GM12878 (cell line): ENCODE measurements around the gene WDR53. TPM values are rescaled to one million over a fixed set of nuclear protein-coding genes. Genes with fewer than 3 reads are reported as not detected.

Source experiments
- ATAC-seq: fragments of 200-7000 bp; cut with Tn5 transposase; 3 replicates; pipeline ENCODE4 v1.9.1; 2020; ENCODE audit warnings: mild to moderate bottlenecking, moderate library complexity
- BruUV-seq: library from RNA; stranded (reverse); fragments of 400-500 nt; replicated peaks from 2 replicates; lab custom pipeline; 2021; lab: Mats Ljungman, UMichigan
- CTCF ChIA-PET: fragments of 300-600 bp; sonication (Branson Sonifier 250); formaldehyde crosslinking; extraction: SDS; loops from one replicate; lab custom pipeline; 2021; ENCODE audit warnings: inconsistent platforms; lab: Yijun Ruan, JAX
- POLR2A ChIA-PET: fragments of 350-600 bp; formaldehyde crosslinking; extraction: SDS; loops from one replicate; lab custom pipeline; 2021; ENCODE audit warnings: inconsistent platforms; lab: Charles Lee
- RAD21 ChIA-PET: fragments of 300-600 bp; sonication (Branson Sonifier 250); formaldehyde crosslinking; loops from one replicate; lab custom pipeline; 2023; ENCODE audit warnings: antibody characterized with exemption; ENCODE audit not compliant: unreplicated experiment; lab: Charles Lee
- SMC1A ChIA-PET: fragments of 300-600 bp; sonication (Branson Sonifier 250); formaldehyde crosslinking; loops from one replicate; lab custom pipeline; 2023; ENCODE audit not compliant: unreplicated experiment, uncharacterized antibody; lab: Charles Lee
- DNase-seq: peaks from one replicate; pipeline ENCODE4 v3.0.0-alpha.2; 2011; ENCODE audit warnings: low read depth, low spot score
- FAIRE-seq: peaks from 3 replicates; lab custom pipeline; 2011; peaks lifted over from hg19 to GRCh38; lab: Jason Lieb, UNC
- H2AFZ ChIP-seq: 2 replicates; pipeline ENCODE4 v1.6.0; 2011; ENCODE audit warnings: low read depth, low read length, control low read depth; ENCODE audit not compliant: control insufficient read depth
- H3K27ac ChIP-seq: 2 replicates; pipeline ENCODE4 v1.5.1; 2011; ENCODE audit warnings: control low read depth; ENCODE audit not compliant: control insufficient read depth, insufficient read depth
- H3K27me3 ChIP-seq, 2 experiments: replicated peaks in 1 of 2; 2 replicates each; pipeline versions ENCODE4 v1.6.0 to v1.6.1; 2011; ENCODE audit warnings: low read length in 1 of 2; ENCODE audit not compliant: control insufficient read depth in 2 of 2, insufficient read depth in 2 of 2
- H3K36me3 ChIP-seq, 2 experiments: 2 replicates each; pipeline ENCODE4 v1.5.1; 2011; ENCODE audit warnings: low read length in 1 of 2; ENCODE audit not compliant: control insufficient read depth in 2 of 2, insufficient read depth in 2 of 2
- H3K4me1 ChIP-seq: 2 replicates; pipeline ENCODE4 v1.6.1; 2011; ENCODE audit warnings: mild to moderate bottlenecking, low read length, moderate library complexity, mixed read lengths; ENCODE audit not compliant: control insufficient read depth, insufficient read depth
- H3K4me2 ChIP-seq: 2 replicates; pipeline ENCODE4 v1.6.0; 2011; ENCODE audit warnings: control low read depth; ENCODE audit not compliant: control insufficient read depth, insufficient read depth
- H3K4me3 ChIP-seq: fragments of 200-600 bp; sonication (generic); 2 replicates; pipeline ENCODE4 v1.5.1; 2016
- H3K79me2 ChIP-seq: 2 replicates; pipeline ENCODE4 v1.6.0; 2011; ENCODE audit warnings: low read length; ENCODE audit not compliant: control insufficient read depth, insufficient read depth
- H3K9ac ChIP-seq: 2 replicates; pipeline ENCODE4 v1.8.0; 2011; ENCODE audit warnings: low read length, control low read depth, mixed read lengths; ENCODE audit not compliant: control insufficient read depth, insufficient read depth
- H3K9me3 ChIP-seq: replicated peaks from 3 replicates; pipeline ENCODE4 v1.5.1; 2011; ENCODE audit warnings: mild to moderate bottlenecking, low read length; ENCODE audit not compliant: control insufficient read depth, insufficient read depth
- H4K20me1 ChIP-seq: 2 replicates; pipeline ENCODE4 v1.6.0; 2011; ENCODE audit not compliant: control insufficient read depth, insufficient read depth
- BMI1 ChIP-seq: fragments of 450-650 bp; IDR thresholded peaks from 2 replicates; pipeline ENCODE4 v1.6.1; 2016; ENCODE audit warnings: mild to moderate bottlenecking, moderate library complexity, borderline replicate concordance
- IRF4 ChIP-seq: IDR thresholded peaks from 2 replicates; pipeline ENCODE4 v1.6.1; 2011; ENCODE audit warnings: low read depth, low read length
- KDM1A ChIP-seq: fragments of 200-600 bp; sonication (generic); IDR thresholded peaks from 2 replicates; pipeline ENCODE4 v1.6.1; 2016; ENCODE audit warnings: borderline replicate concordance
- KLF5 ChIP-seq: fragments of 450-650 bp; IDR thresholded peaks from 2 replicates; pipeline ENCODE4 v1.6.1; 2014; ENCODE audit warnings: mild to moderate bottlenecking; ENCODE audit not compliant: partially characterized antibody
- MEF2A ChIP-seq: IDR thresholded peaks from 2 replicates; pipeline ENCODE4 v1.6.1; 2011; ENCODE audit warnings: low read depth, mild to moderate bottlenecking, low read length, moderate library complexity; ENCODE audit not compliant: insufficient read depth
- MYB ChIP-seq: fragments of 150-350 bp; IDR thresholded peaks from 2 replicates; pipeline ENCODE4 v1.6.1; 2014; ENCODE audit warnings: mild to moderate bottlenecking, low read depth, low read length, borderline replicate concordance
- NFYB ChIP-seq: IDR thresholded peaks from 2 replicates; pipeline ENCODE4 v1.6.1; 2011; ENCODE audit warnings: low read depth, mild to moderate bottlenecking, low read length, improper control_type of control experiment, moderate library complexity; ENCODE audit not compliant: insufficient read depth
- PML ChIP-seq: IDR thresholded peaks from 2 replicates; pipeline ENCODE4 v1.6.1; 2012; ENCODE audit warnings: low read length, inconsistent platforms
- RCOR1 ChIP-seq: conservative IDR thresholded peaks from 2 replicates; pipeline ENCODE4 v1.6.1; 2012; ENCODE audit warnings: low read depth, low read length, improper control_type of control experiment
- SMARCA5 ChIP-seq: fragments of 450-650 bp; IDR thresholded peaks from 2 replicates; pipeline ENCODE4 v1.6.1; 2017; ENCODE audit warnings: mild to moderate bottlenecking
- YBX1 ChIP-seq: fragments of 450-650 bp; IDR thresholded peaks from 2 replicates; pipeline ENCODE4 v1.6.1; 2016; ENCODE audit warnings: antibody characterized with exemption
- ZNF274 ChIP-seq: IDR thresholded peaks from one replicate; pipeline ENCODE4 v1.8.0; 2011; ENCODE audit not compliant: insufficient read length, insufficient read depth
- WGBS: methylation state at CpG from one replicate; pipeline ENCODE4 v1.1.6; 2016; ENCODE audit warnings: low lambda C conversion rate; ENCODE audit not compliant: insufficient replicate concordance, insufficient coverage; ENCODE audit errors: missing lambda C conversion rate; 5-methylcytosine and 5-hydroxymethylcytosine counted together
- in situ Hi-C: fragments of 300-500 bp; cut with MboI; formaldehyde crosslinking; loops from 9 replicates; pipeline ENCODE4 v1.14.3; 2018; ENCODE audit warnings: mixed read lengths
- intact Hi-C: fragments of 100-400 bp; cut with micrococcal nuclease; formaldehyde crosslinking; loops from one replicate; pipeline ENCODE4 v1.14.2; 2022; ENCODE audit not compliant: unreplicated experiment
- polyA plus RNA-seq, 11 experiments: library from polyadenylated mRNA; depleted of rRNA in 4 of 11; unstranded in 6 of 11; stranded (reverse) in 5 of 11; fragments of >200 nt; fragmentation: Nextera tagmentation in 4 of 11; fragmentation: Illumina TruSeq in 1 of 11; extraction: Ambion mirVana in 4 of 11; extraction: Trizol in 1 of 11; gene quantifications; 1 replicate in 1 of 11; 2 replicates in 10 of 11; pipeline versions ENCODE4 v1.2.1 to v1.2.3, GENCODE V29; 2011 to 2016; ENCODE audit warnings: inconsistent platforms in 2 of 11, missing spikeins in 2 of 11, low read depth in 1 of 11
- total RNA-seq, 4 experiments: library from RNA; depleted of rRNA in 3 of 4; stranded (reverse); fragments of >200 nt in 3 of 4; fragmentation: Illumina TruSeq in 1 of 4; extraction: Trizol in 1 of 4; gene quantifications; 2 replicates each; pipeline versions ENCODE4 v1.2.1 to v1.2.3, GENCODE V29; 2013 to 2021
- TF ChIP-seq, protein P1 (sequence below), 3 experiments: IDR thresholded peaks in 2 of 3; conservative IDR thresholded peaks in 1 of 3; 2 replicates each; pipeline ENCODE4 v1.5.1; 2011; ENCODE audit warnings: low read depth in 3 of 3, low read length in 3 of 3, mild to moderate bottlenecking in 3 of 3, control low read depth in 2 of 3, moderate library complexity in 2 of 3, inconsistent platforms in 1 of 3, mixed read lengths in 1 of 3; ENCODE audit not compliant: control insufficient read depth in 2 of 3, insufficient read depth in 1 of 3; ENCODE audit errors: extremely low read depth in 1 of 3

Gene WDR53
- total and polyA plus RNA-seq, 10 of the 15 experiments (the other 5 are each of a cell fraction or from before 2014, with no cell fraction given), result 7.7 to 20.3 (median 15.7) TPM

DNA sequence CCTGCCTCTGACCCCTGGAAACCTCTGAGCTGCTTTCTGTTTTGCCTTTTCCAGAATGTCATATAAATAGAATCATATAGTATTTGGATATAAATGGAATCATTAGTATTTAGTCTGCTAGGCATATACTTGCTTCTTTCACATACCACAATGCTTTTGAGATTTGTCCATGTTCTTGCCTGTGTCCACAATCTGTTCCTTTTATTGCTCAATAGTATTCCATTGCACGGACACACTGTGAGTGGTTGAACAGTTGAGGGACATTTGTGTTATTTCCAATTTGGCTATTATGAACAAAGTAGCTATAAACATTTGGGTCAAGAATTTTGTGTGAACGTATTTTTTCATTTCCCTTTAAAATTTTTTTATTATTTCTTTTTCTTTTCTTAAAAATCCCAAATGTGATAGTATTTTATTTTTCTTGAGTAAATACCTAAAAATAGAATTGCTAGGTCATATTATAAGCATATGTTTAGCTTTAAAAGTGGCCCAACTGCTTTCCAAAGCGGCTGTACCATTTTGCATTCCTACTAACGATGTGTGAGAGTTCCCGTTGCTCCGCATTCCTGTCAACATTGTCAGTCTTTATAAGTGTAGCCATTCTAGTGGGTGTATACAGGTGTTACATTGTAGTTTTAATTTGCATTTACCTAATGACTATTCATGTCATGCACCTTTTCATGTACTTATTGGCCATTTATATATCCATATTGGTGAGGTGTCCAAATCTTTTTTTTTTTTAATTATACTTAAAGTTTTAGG is 26.5 kb downstream of the WDR53 start:
- no peak for ATAC-seq
- CTCF ChIA-PET, result interaction anchor here (0.5 to 1.2 kb wide), 5 partner anchors 19 to 134 kb away, joined by 3 to 4 read pairs (median 4); no protein-coding TSS in a partner anchor
- no peak for DNase-seq
- in situ Hi-C loops (no loop called here), intact Hi-C loops (no loop called here)
- Histone ChIP-seq H3K27ac (no peak overlapping the region), H3K9me3 (no peaks in the 10 kb centered on the region), H3K36me3 (no peaks in the 10 kb centered on the region), H3K4me2 (no peak overlapping the region), H3K79me2 (no peaks in the 10 kb centered on the region), H4K20me1 (no peaks in the 10 kb centered on the region), H3K4me1 (no peaks in the 10 kb centered on the region), H2AFZ (no peak overlapping the region), H3K9ac (no peak overlapping the region), H3K27me3 (no peaks in the 10 kb centered on the region), H3K4me3 (no peak overlapping the region)
- SMC1A ChIA-PET, result interaction anchor here (0.6 to 1.3 kb wide), 2 partner anchors 14 to 208 kb away, joined by 3 to 5 read pairs; no protein-coding TSS in a partner anchor
- no peak for FAIRE-seq
- 88% methylated on average over 6 of the region's 6 CpGs for WGBS
- TF ChIP-seq MYB, result no peak
- TF ChIP-seq ZNF274, result no peak
- no TSS peak for BruUV-seq
- POLR2A ChIA-PET, result interaction anchor here (0.7 kb wide), 1 partner anchor 578 kb away, joined by 3 read pairs; no protein-coding TSS in a partner anchor
- RAD21 ChIA-PET, result no interaction called here

DNA sequence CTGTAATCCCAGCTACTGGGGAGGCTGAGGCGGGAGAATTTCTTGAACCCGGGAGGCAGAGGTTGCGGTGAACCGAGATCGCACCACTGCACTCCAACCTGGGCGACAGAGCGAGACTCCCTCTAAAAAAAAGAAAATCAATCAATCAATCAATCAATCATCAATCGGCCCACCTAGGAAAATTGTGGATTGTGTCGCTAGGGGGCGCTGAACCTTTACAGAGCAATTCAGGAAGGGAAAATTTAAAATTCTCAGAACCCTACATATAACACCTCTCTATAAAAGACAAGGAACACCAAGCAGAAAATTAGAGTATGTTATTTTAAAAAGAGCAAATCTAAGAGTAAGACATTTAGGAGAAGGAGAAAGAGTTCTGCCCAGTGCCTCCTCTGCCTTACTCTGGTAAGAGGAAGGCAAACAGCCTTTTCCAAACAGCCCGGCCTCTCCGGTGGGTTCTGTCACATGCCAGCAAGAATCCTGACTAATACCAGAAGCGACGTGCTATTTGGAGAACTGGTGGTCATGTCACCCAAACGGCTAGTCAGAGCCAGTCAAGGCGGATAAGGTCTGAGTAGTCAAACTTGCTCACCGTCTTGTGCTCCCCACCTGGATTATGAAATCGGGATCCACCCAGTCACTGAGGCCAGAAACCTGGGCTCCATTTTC is 30.9 kb downstream of the WDR53 start:
- H3K9me3 ChIP-seq, result no peaks in the 10 kb centered on the region
- BruUV-seq, result no TSS peak
- H3K4me3 ChIP-seq, result no peak overlapping the region
- WGBS, result 32% methylated on average over 18 of the region's 18 CpGs
- H3K36me3 ChIP-seq, result no peaks in the 10 kb centered on the region
- in situ Hi-C loops, result no loop called here
- FAIRE-seq (peak; percentile 79), ATAC-seq (peak; percentile 31; the same call in 1 of the 3 replicates), DNase-seq (no peak)
- ChIA-PET RAD21 (interaction anchor here (1.3 kb wide), 1 partner anchor 306 kb away, joined by 3 read pairs; no protein-coding TSS in a partner anchor), POLR2A (no interaction called here), CTCF (interaction anchor here (0.8 to 2.2 kb wide), 11 partner anchors 10 to 411 kb away, joined by 3 to 8 read pairs (median 4); partner anchors contain the start of gene FBXO45), SMC1A (interaction anchor here (0.6 to 1.5 kb wide), 3 partner anchors 14 to 72 kb away, joined by 3 read pairs; no protein-coding TSS in a partner anchor)
- H3K4me2 ChIP-seq, result no peak overlapping the region
- H3K9ac ChIP-seq, result no peak overlapping the region
- H3K27me3 ChIP-seq, result no peaks in the 10 kb centered on the region
- no peak overlapping the region for H3K27ac ChIP-seq
- intact Hi-C loops, result loop anchor here (2.0 kb wide), 1 partner anchor 147 kb away; no protein-coding TSS in a partner anchor
- H4K20me1 ChIP-seq, result no peaks in the 10 kb centered on the region
- no peaks in the 10 kb centered on the region for H3K4me1 ChIP-seq
- H3K79me2 ChIP-seq, result no peaks in the 10 kb centered on the region
- H2AFZ ChIP-seq, result no peak overlapping the region
- no peak for TF ChIP-seq IRF4
- no peak for TF ChIP-seq RCOR1
- TF ChIP-seq BMI1, result no peak
- TF ChIP-seq, protein P1, sequence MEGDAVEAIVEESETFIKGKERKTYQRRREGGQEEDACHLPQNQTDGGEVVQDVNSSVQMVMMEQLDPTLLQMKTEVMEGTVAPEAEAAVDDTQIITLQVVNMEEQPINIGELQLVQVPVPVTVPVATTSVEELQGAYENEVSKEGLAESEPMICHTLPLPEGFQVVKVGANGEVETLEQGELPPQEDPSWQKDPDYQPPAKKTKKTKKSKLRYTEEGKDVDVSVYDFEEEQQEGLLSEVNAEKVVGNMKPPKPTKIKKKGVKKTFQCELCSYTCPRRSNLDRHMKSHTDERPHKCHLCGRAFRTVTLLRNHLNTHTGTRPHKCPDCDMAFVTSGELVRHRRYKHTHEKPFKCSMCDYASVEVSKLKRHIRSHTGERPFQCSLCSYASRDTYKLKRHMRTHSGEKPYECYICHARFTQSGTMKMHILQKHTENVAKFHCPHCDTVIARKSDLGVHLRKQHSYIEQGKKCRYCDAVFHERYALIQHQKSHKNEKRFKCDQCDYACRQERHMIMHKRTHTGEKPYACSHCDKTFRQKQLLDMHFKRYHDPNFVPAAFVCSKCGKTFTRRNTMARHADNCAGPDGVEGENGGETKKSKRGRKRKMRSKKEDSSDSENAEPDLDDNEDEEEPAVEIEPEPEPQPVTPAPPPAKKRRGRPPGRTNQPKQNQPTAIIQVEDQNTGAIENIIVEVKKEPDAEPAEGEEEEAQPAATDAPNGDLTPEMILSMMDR (IDR thresholded peaks at IDR 0.05 in 2 of 3, conservative IDR thresholded peaks at IDR 0.05 in 1 of 3; ENCODE audit: control insufficient read depth in 2 of 3, extremely low read depth in 1 of 3, insufficient read depth in 1 of 3, low read depth in 3 of 3, low read length in 3 of 3), result peak; percentile 60 to 65 (median 63)
- TF ChIP-seq PML, result no peak
- TF ChIP-seq KDM1A, result no peak
- no peak for TF ChIP-seq YBX1
- no peak for TF ChIP-seq NFYB
- TF ChIP-seq MEF2A, result no peak
- no peak for TF ChIP-seq SMARCA5
- TF ChIP-seq KLF5, result no peak
